Trophoblast cell (in vitro differentiated cells and primary cell): ENCODE measurements around the gene KLHDC7B.
A peak's percentile ranks its signal among the peaks of the same experiment; 100 is the strongest.

Experiments
- DNase-seq, 2 donors: peaks; one replicate each; pipeline ENCODE4 v3.0.0-alpha.2; 2016
- H2AFZ ChIP-seq: 2 replicates; pipeline ENCODE4 v1.6.1; 2013; ENCODE audit warnings: low read length, moderate library complexity, mild to moderate bottlenecking; ENCODE audit not compliant: insufficient read depth, poor library complexity
- H2AK5ac ChIP-seq: 2 replicates; pipeline ENCODE4 v1.6.1; 2013; ENCODE audit warnings: mild to moderate bottlenecking, low read length
- H2BK120ac ChIP-seq: 2 replicates; pipeline ENCODE4 v1.6.1; 2013; ENCODE audit warnings: low read length, mild to moderate bottlenecking, moderate library complexity; ENCODE audit not compliant: insufficient read depth, poor library complexity
- H2BK12ac ChIP-seq: 2 replicates; pipeline ENCODE4 v1.6.1; 2013; ENCODE audit warnings: mild to moderate bottlenecking, low read length, moderate library complexity
- H2BK5ac ChIP-seq: 2 replicates; pipeline ENCODE4 v1.6.1; 2013; ENCODE audit warnings: low read length, low read depth, moderate library complexity, mild to moderate bottlenecking; ENCODE audit not compliant: poor library complexity
- H3K14ac ChIP-seq: 2 replicates; pipeline ENCODE4 v1.6.1; 2013; ENCODE audit warnings: mild to moderate bottlenecking, low read length
- H3K18ac ChIP-seq: 2 replicates; pipeline ENCODE4 v1.6.1; 2013; ENCODE audit warnings: mild to moderate bottlenecking, low read length
- H3K23ac ChIP-seq: 2 replicates; pipeline ENCODE4 v1.6.1; 2013; ENCODE audit warnings: low read length
- H3K27ac ChIP-seq: 2 replicates; pipeline ENCODE4 v1.5.1; 2013; ENCODE audit warnings: low read depth, mild to moderate bottlenecking, inconsistent platforms, low read length, moderate library complexity
- H3K27me3 ChIP-seq: 2 replicates; pipeline ENCODE4 v1.6.1; 2013; ENCODE audit warnings: inconsistent platforms, mild to moderate bottlenecking, low read length, moderate library complexity; ENCODE audit not compliant: insufficient read depth
- H3K36me3 ChIP-seq, 2 experiments: 1 replicate in 1 of 2; 2 replicates in 1 of 2; pipeline ENCODE4 v1.6.1; 2013; ENCODE audit warnings: low read length in 2 of 2, mild to moderate bottlenecking in 2 of 2, moderate library complexity in 1 of 2; ENCODE audit not compliant: insufficient read depth in 2 of 2, control insufficient read depth in 1 of 2
- H3K4ac ChIP-seq: 2 replicates; pipeline ENCODE4 v1.6.1; 2013; ENCODE audit warnings: low read depth, mild to moderate bottlenecking, low read length, moderate library complexity
- H3K4me1 ChIP-seq, 2 experiments: 1 replicate in 1 of 2; 2 replicates in 1 of 2; pipeline ENCODE4 v1.6.1; 2013; ENCODE audit warnings: low read length in 2 of 2, mild to moderate bottlenecking in 2 of 2, moderate library complexity in 1 of 2; ENCODE audit not compliant: insufficient read depth in 2 of 2, control insufficient read depth in 1 of 2
- H3K4me2 ChIP-seq: 2 replicates; pipeline ENCODE4 v1.6.1; 2013; ENCODE audit warnings: inconsistent platforms, mild to moderate bottlenecking, low read length, moderate library complexity
- H3K4me3 ChIP-seq: 2 replicates; pipeline ENCODE4 v1.5.1; 2013; ENCODE audit warnings: mild to moderate bottlenecking, low read depth, low read length, inconsistent platforms
- H3K79me1 ChIP-seq: one replicate; pipeline ENCODE4 v1.6.1; 2013; ENCODE audit warnings: low read length
- H3K79me2 ChIP-seq: 2 replicates; pipeline ENCODE4 v1.6.1; 2013; ENCODE audit warnings: low read length, mild to moderate bottlenecking; ENCODE audit not compliant: control insufficient read depth, insufficient read depth, poor library complexity
- H3K9ac ChIP-seq: 2 replicates; pipeline ENCODE4 v1.6.1; 2013; ENCODE audit warnings: mild to moderate bottlenecking, low read length
- H3K9me3 ChIP-seq: 2 replicates; pipeline ENCODE4 v1.6.1; 2013; ENCODE audit warnings: low read depth, mild to moderate bottlenecking, control low read depth, inconsistent platforms, low read length; ENCODE audit not compliant: insufficient read depth
- H4K12ac ChIP-seq: 2 replicates; pipeline ENCODE4 v1.6.1; 2013; ENCODE audit warnings: low read depth, mild to moderate bottlenecking, low read length, moderate library complexity
- H4K8ac ChIP-seq: 2 replicates; pipeline ENCODE4 v1.6.1; 2013; ENCODE audit warnings: low read depth, mild to moderate bottlenecking, low read length, moderate library complexity
- H4K91ac ChIP-seq: one replicate; pipeline ENCODE4 v1.6.1; 2013; ENCODE audit warnings: low read depth, mild to moderate bottlenecking, low read length, moderate library complexity
- WGBS: extraction: QIAGEN DNeasy Blood & Tissue Kit; methylation state at CpG from one replicate; pipeline ENCODE4 v1.1.7; 2013; ENCODE audit warnings: missing lambda C conversion rate; ENCODE audit not compliant: insufficient read length, insufficient coverage; ENCODE audit errors: extremely low coverage; 5-methylcytosine and 5-hydroxymethylcytosine counted together

The KLHDC7B gene

DNA sequence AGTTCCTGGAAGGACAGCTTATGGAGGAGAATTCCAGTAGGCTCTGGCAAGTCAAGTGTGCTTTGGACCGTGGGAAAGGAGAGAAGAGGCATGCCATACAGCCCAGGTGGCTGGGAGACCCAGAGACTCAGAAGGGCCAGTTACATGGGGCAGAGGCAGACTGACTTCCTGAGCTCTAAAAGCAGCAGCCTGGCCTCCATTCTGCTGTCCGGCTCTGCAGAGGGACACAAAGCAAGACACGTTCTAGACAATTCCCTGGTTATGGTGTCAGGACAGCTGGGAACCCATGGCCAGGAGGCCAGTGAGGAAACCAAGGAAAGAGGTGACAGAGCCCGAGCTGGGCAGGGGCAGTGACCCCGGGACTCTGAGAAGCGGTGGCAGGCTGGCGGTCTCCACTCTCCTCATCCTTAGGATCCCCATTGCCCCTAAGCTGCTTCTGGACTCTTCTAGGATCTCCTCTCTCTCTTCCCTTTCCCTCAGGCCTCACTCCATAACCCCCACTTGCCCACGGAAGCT, 29.8 kb downstream of the KLHDC7B start:
- H3K79me2 ChIP-seq = no peaks in the 10 kb centered on the region
- DNase-seq = no peak
- no peak overlapping the region for H4K8ac ChIP-seq
- no peak overlapping the region for H2BK5ac ChIP-seq
- no peak overlapping the region for H3K14ac ChIP-seq
- H3K23ac ChIP-seq = no peak overlapping the region
- WGBS = no CpG with 5 or more reads among the region's 8 CpGs
- no peak overlapping the region for H2AFZ ChIP-seq
- no peak overlapping the region for H3K4me3 ChIP-seq
- no peak overlapping the region for H3K27ac ChIP-seq
- no peak overlapping the region for H3K18ac ChIP-seq
- no peak overlapping the region for H2BK120ac ChIP-seq
- H3K36me3 ChIP-seq = peaks cover 69 to 78% of the 10 kb centered on the region in 2 experiments
- H3K4me2 ChIP-seq = no peak overlapping the region
- no peak overlapping the region for H3K9ac ChIP-seq
- no peak overlapping the region for H3K4ac ChIP-seq
- no peaks in the 10 kb centered on the region for H3K27me3 ChIP-seq
- H3K79me1 ChIP-seq = no peaks in the 10 kb centered on the region
- no peak overlapping the region for H2AK5ac ChIP-seq
- H4K91ac ChIP-seq = no peak overlapping the region
- H3K9me3 ChIP-seq = peaks cover 4% of the 10 kb centered on the region
- H3K4me1 ChIP-seq = no peaks in the 10 kb centered on the region
- no peak overlapping the region for H4K12ac ChIP-seq
- no peak overlapping the region for H2BK12ac ChIP-seq

GRCh38 chr22:50576070-50576469, 30.4 kb downstream of the KLHDC7B start:
- no peak overlapping the region for H3K27ac ChIP-seq
- H4K12ac ChIP-seq = no peak overlapping the region
- H3K14ac ChIP-seq = no peak overlapping the region
- H3K18ac ChIP-seq = no peak overlapping the region
- DNase-seq = peak; percentile 86 to 90
- no peak overlapping the region for H2AFZ ChIP-seq
- no peak overlapping the region for H3K4ac ChIP-seq
- no peak overlapping the region for H2AK5ac ChIP-seq
- H3K79me1 ChIP-seq = no peaks in the 10 kb centered on the region
- H3K9ac ChIP-seq = no peak overlapping the region
- no peak overlapping the region for H3K23ac ChIP-seq
- H3K27me3 ChIP-seq = no peaks in the 10 kb centered on the region
- H3K4me1 ChIP-seq = no peaks in the 10 kb centered on the region
- no peak overlapping the region for H4K91ac ChIP-seq
- no peak overlapping the region for H4K8ac ChIP-seq
- H3K79me2 ChIP-seq = no peaks in the 10 kb centered on the region
- WGBS = no CpG with 5 or more reads among the region's 5 CpGs
- peaks cover 65 to 75% of the 10 kb centered on the region in 2 experiments for H3K36me3 ChIP-seq
- peaks cover 2% of the 10 kb centered on the region for H3K9me3 ChIP-seq
- no peak overlapping the region for H2BK120ac ChIP-seq
- no peak overlapping the region for H2BK5ac ChIP-seq
- no peak overlapping the region for H2BK12ac ChIP-seq
- no peak overlapping the region for H3K4me2 ChIP-seq
- H3K4me3 ChIP-seq = no peak overlapping the region

DNA sequence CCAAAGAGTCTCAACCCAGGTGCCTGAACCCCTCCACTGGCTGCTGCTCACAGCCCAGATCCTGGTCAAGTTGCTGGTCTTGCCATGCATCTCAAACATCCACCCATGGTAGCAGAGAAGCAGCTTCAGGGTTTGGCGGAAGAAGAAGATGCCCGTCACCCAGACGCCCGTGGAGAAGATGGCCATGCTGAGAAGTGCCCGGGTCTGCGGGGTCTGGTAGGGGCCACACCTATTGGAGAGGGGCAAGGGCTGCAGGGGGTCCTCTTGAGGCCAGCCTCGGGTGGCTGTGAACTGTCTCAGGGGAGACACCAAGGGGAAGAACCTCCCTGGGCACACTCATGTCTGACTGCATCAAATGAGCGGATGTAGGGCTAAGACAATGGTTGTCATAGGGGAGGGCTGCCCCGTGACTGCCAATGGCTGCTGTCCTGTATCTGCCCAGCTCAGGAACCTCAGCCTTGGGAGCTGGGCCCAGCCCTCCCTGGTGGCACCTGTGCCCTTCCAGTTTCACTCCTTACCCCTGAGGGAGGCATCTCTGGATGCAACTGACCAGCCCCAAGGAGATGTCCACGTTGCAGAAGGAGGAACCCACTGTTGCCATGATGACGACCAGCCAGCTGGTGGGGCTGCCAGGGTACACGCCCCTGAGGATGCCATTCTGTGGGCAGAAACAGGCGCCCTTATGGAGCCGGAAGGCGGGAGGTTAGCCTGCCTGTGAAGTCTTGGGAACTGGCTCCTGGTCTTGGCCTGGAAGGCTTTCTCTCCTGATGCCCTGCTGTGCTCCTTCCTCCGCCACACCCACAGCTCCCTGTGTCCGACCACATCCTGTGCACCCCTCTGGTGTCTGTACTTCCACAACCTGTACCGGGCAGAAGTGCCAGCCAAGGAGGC, 31.4 kb downstream of the KLHDC7B start:
- H4K8ac ChIP-seq = no peak overlapping the region
- H2BK12ac ChIP-seq = no peak overlapping the region
- WGBS = no CpG with 5 or more reads among the region's 18 CpGs
- H3K27ac ChIP-seq = no peak overlapping the region
- H3K27me3 ChIP-seq = no peaks in the 10 kb centered on the region
- H3K79me2 ChIP-seq = peaks cover 2% of the 10 kb centered on the region
- no peak overlapping the region for H2AFZ ChIP-seq
- no peak overlapping the region for H3K9ac ChIP-seq
- H4K91ac ChIP-seq = no peak overlapping the region
- no peak overlapping the region for H3K4ac ChIP-seq
- DNase-seq = no peak
- no peaks in the 10 kb centered on the region for H3K79me1 ChIP-seq
- peaks cover 2% of the 10 kb centered on the region for H3K9me3 ChIP-seq
- no peak overlapping the region for H3K4me2 ChIP-seq
- H3K4me1 ChIP-seq = peaks cover 7% of the 10 kb centered on the region in 2 experiments
- H3K4me3 ChIP-seq = no peak overlapping the region
- no peak overlapping the region for H3K14ac ChIP-seq
- no peak overlapping the region for H3K23ac ChIP-seq
- no peak overlapping the region for H3K18ac ChIP-seq
- no peak overlapping the region for H2BK5ac ChIP-seq
- H2AK5ac ChIP-seq = no peak overlapping the region
- H3K36me3 ChIP-seq = peaks cover 63 to 66% of the 10 kb centered on the region in 2 experiments
- no peak overlapping the region for H4K12ac ChIP-seq
- H2BK120ac ChIP-seq = no peak overlapping the region

DNA sequence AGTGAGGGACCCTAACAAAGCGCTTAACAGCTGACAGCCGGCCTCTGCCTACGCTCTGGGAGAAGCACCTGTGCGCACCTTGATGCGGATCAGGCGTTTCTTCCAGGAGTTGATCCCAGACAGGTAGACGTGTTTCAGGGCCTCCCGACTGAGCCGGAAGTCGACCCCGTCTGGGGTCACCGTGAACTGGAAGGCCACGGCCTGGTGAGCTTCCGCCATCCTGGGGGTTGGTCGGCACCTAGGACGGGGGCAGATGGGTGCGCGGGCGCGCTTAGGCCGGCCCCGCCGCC, 31.9 kb downstream of the KLHDC7B start:
- no peak overlapping the region for H3K14ac ChIP-seq
- H4K91ac ChIP-seq = no peak overlapping the region
- no peak overlapping the region for H3K4me3 ChIP-seq
- H3K36me3 ChIP-seq = peaks cover 58 to 61% of the 10 kb centered on the region in 2 experiments
- H3K79me2 ChIP-seq = peaks cover 5% of the 10 kb centered on the region
- H3K27me3 ChIP-seq = no peaks in the 10 kb centered on the region
- H3K23ac ChIP-seq = no peak overlapping the region
- no peak overlapping the region for H3K4ac ChIP-seq
- no peak overlapping the region for H2BK5ac ChIP-seq
- no peak overlapping the region for H2BK12ac ChIP-seq
- H3K27ac ChIP-seq = no peak overlapping the region
- peaks cover 7% of the 10 kb centered on the region in 2 experiments for H3K4me1 ChIP-seq
- no peak overlapping the region for H2BK120ac ChIP-seq
- H3K79me1 ChIP-seq = peaks cover 4% of the 10 kb centered on the region
- H2AK5ac ChIP-seq = no peak overlapping the region
- H2AFZ ChIP-seq = no peak overlapping the region
- no peak for DNase-seq
- no peak overlapping the region for H4K12ac ChIP-seq
- H4K8ac ChIP-seq = no peak overlapping the region
- no peak overlapping the region for H3K18ac ChIP-seq
- WGBS = no CpG with 5 or more reads among the region's 23 CpGs
- no peak overlapping the region for H3K4me2 ChIP-seq
- H3K9ac ChIP-seq = no peak overlapping the region
- H3K9me3 ChIP-seq = peaks cover 2% of the 10 kb centered on the region
